A549 (cell line): Measurements from ENCODE around the gene H1-8.

Experiments
- CEBPB ChIP-seq, 2 experiments: fragments of >200 bp in 1 of 2; sonication (Bioruptor Twin) in 1 of 2; formaldehyde crosslinking in 1 of 2; IDR thresholded peaks; 2 replicates each; pipeline ENCODE4 v1.6.1; 2012 to 2016
- CTCF ChIP-seq: fragments of >200 bp; sonication (Bioruptor Twin); formaldehyde crosslinking; IDR thresholded peaks from 3 replicates; pipeline ENCODE4 v1.5.1; 2016
- REST ChIP-seq: fragments of 200-600 bp; sonication (generic); IDR thresholded peaks from 2 replicates; pipeline ENCODE4 v1.6.1; 2016; ENCODE audit warnings: antibody characterized with exemption, mild to moderate bottlenecking, moderate library complexity

GRCh38 chr3:129493206-129493605, 49.8 kb upstream of the H1-8 start:
- no peak for TF ChIP-seq CTCF
- no peak for TF ChIP-seq CEBPB (IDR thresholded peaks at IDR 0.05)
- TF ChIP-seq REST: no peak
